Ramos (cell line): ENCODE measurements around the gene SCN11A.

Experiments
- in situ Hi-C: fragments of 300-500 bp; cut with MboI; formaldehyde crosslinking; loops from one replicate; pipeline ENCODE4 v1.14.3; 2022; ENCODE audit warnings: low sequenced_read_pairs; ENCODE audit not compliant: unreplicated experiment

Gene SCN11A

GRCh38 chr3:39013921-39014509 is 37.7 kb downstream of the SCN11A start:
- in situ Hi-C loops = no loop called here

- in situ Hi-C loops = no loop called here
Measured at GRCh38 chr3:39013289-39013688, 38.5 kb downstream of the SCN11A start.

GRCh38 chr3:39011191-39011736 is 40.5 kb downstream of the SCN11A start:
- in situ Hi-C loops = no loop called here

GRCh38 chr3:39005295-39005694 is 46.4 kb downstream of the SCN11A start:
- in situ Hi-C loops = no loop called here
